Left renal cortex interstitium (tissue), 4 donors: ENCODE results near the gene SETBP1. TPM values are rescaled to one million over a fixed set of nuclear protein-coding genes. Genes with fewer than 3 reads are reported as not detected.

Experiments
- DNase-seq, 4 donors: peaks; one replicate each; pipeline ENCODE4 v3.0.0-alpha.2; 2013; ENCODE audit warnings: low read depth in 4 of 4, low spot score in 2 of 4, missing footprints in 1 of 4
- polyA plus RNA-seq, 4 donors: library from polyadenylated mRNA; unstranded; fragments of 120-200 nt; gene quantifications; one replicate each; pipeline ENCODE4 v1.2.1, GENCODE V29; 2013; ENCODE audit not compliant: insufficient read length in 4 of 4

SETBP1 gene
- polyA plus RNA-seq, 4 donors = 28.3 to 34.8 (median 28.7) TPM

- DNase-seq = no peak
Measured at GRCh38 chr18:44920441-44920840, 239.8 kb downstream of the SETBP1 start.

DNA sequence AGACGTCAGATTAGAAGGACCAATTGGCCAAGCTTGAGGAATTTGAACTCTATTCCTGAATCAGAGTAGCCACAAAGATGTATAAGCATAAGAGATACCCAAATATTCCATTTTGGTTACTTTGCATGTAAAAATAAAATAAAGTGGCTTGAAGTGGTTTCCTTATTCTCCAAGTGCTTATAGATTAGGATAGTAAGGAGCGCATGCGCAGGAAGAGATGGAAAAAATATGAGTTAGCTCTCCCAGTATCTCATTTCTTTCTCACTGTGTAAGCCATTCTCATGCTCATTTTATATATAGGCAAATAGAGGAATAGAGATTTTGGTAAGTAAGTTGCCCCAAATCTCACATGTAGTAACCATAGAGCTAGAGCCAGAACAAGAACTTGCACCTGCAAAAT, 241.3 kb downstream of the SETBP1 start:
- no peak for DNase-seq

DNA sequence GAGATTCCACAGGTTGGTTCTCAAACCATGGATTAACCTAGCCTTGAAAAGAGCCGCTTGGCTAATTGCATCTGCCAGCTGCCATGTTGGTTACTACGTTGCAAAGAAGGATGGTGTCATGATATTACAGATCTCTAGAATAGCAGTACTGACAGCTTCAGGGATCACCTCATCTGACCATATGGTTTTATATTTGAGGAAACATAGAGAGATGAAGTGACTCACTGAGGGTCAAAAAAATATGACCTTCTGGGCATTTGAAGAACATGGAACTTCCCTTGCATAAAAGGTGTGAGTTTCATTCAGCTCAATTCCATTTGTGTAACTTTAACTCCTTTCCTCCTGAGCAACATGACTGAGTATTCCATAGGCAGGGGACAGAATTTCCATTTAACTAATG, 242.3 kb downstream of the SETBP1 start:
- DNase-seq = no peak

- DNase-seq = no peak
Measured at GRCh38 chr18:44924785-44925499, 244.3 kb downstream of the SETBP1 start.

DNA sequence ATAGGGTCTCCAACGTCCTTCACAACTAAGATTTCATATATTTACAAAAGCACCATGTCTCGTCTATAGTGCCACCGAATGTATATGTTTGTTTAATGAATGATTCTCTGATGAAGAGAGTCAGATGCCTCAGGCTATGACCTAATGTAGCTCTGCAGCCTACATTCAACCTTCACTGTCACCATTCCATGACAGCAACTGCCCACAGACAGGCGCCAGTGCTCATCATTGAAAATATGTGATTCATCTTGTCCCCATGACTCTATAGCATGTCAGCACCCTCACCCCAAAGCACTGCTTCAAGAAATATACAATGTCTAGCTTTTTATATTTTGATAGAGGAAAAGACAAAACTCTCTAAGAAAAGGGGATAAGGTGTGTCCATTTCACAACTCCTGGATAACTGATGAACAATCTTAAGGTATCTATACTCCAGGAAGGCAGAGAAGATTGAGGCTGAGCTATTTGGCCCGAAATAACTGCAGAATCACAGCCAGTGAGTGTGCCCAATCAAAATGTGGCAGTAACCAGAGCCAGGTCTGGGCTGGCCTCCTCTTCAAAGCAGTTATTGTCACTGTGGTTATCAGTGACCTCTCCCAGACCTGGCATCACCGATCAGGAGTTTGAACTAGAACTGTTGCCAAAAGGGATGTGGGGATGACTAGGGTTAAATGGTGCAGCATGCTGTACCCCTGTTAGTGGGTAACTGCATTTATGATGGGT, 246.6 kb downstream of the SETBP1 start:
- DNase-seq = no peak

DNA sequence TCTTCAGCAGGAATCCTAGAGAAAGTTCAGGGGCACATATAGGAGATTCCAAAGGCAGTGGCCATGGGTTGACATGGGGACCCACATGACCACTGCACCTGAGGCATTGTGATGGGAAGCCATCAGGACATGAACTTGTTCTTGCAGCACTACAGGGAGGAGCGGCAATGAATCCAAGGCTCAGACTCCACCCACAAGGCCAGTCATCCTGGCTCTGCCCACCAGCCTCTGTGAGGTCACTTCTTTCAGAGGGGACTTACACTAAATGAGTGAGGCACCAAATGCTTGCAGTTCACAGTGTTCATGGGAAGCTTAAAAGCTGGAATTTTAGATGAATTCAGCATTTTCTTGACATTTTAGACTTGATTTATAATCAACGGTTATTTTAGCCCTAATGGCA, 254.2 kb downstream of the SETBP1 start:
- DNase-seq = no peak

GRCh38 chr18:44935455-44935854, 254.8 kb downstream of the SETBP1 start:
- no peak for DNase-seq

DNA sequence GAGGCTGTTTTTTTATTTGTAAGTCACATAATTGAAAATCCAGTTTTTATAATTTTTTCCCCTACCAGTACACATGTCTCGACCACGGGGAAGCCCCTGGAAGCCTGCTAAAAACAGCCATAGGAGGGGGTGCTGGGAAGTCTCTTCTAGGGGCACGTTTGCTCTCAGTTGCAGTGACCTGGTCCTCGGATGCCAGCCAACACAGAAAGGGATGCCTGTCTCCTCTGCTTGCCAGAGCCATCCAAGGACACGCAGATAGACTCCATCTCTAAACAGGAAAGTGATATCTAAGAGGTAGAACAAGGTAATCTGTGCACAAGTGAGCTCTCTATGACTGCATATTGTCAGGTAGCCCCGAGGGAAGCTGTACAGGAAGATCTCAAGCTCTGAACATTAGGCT, 255.8 kb downstream of the SETBP1 start:
- no peak for DNase-seq

GRCh38 chr18:44937960-44938719, 257.5 kb downstream of the SETBP1 start:
- no peak for DNase-seq

DNA sequence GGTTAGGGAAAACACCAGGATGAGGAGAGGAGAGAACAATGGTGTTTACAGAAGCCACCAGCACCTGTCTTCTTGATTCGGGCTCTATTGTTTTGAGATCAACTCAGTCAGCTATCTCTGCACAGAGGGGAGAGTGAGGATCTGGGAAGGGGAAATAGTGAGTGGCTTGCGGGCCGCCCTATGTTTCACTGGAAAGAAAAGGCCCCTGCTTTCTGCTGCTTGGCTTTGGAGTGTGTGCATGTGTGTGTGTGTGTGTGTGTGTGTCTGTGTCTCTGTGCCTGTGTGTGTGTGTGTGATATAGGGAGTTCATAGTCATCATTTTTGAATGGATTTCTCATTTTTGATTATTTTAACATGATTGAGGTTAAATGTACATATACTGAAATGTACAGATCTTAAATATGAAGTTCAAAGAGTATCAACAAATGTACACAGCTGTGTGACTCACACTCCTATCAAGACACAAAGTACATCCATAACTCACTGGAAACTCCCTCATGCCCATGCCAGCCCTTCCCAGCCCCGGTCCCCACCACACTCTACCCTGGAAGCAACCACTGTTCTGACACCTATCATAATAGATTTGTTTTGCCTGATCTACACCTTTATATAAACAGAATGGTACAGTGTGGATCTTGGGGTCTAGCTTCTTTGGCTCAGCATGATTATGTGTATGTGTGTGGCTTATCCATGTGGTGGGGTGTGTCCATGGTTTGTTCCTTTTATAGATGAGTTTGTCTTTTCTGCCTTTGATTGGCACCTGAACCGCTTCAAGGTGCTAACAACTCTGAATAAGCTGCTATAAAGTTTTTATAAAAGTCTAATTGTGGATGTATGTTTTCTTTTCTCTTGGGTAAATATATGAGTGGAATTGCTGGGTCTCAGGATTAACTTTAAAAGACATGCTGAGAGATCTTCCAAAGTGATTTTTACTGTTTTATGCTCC, 258.3 kb downstream of the SETBP1 start:
- DNase-seq = no peak

DNA sequence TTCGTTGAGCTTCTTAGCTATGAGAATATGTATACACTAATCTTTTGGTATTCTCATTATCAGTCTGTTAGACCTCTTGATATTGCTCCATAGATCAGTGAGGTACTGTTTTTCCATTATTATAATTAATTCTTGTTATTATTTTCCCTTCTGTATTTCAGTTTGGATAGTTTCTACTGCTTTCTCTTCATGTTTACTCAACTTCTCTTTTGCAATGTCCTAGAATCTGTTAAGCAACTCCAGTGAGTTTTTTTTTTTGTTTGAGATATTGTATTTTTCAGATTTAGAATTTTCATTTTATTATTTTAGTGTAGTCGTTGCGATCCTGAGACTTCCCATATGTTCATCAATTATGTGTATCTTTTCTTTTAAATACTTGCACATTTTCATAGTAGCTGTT, 260.8 kb downstream of the SETBP1 start:
- no peak for DNase-seq

DNA sequence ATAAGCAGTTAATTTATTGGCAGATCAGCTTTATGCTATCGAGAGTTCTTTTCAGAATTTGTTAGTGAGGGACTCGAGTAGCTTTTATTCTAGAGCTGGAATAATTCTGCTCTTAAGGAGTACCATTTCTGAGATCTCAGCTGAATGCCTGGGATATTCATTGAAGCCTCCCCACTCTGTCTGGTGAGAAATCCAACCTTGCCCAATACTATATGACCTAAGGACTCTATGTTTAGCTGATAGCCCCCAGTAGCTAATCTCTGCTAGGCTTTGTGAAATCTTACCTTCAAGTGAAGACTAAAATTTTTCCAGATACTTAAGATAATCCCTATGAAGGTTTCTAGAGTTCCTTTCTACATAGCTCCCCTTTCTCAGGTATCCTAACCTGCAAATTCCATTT, 261.4 kb downstream of the SETBP1 start:
- DNase-seq = no peak

GRCh38 chr18:44943311-44943881, 262.7 kb downstream of the SETBP1 start:
- no peak for DNase-seq

GRCh38 chr18:44944461-44944860, 263.8 kb downstream of the SETBP1 start:
- no peak for DNase-seq

- no peak for DNase-seq
Measured at GRCh38 chr18:44945888-44946401, 265.3 kb downstream of the SETBP1 start.

GRCh38 chr18:44946529-44947113, 265.9 kb downstream of the SETBP1 start:
- no peak for DNase-seq

GRCh38 chr18:44949967-44950366, 269.3 kb downstream of the SETBP1 start:
- DNase-seq = no peak

GRCh38 chr18:44950685-44951195, 270.1 kb downstream of the SETBP1 start:
- no peak for DNase-seq

GRCh38 chr18:44951748-44952147, 271.1 kb downstream of the SETBP1 start:
- no peak for DNase-seq
